ENCODE results near the gene KIRREL2. TPM values are rescaled to one million over a fixed set of nuclear protein-coding genes. Genes with fewer than 3 reads are reported as not detected.

The KIRREL2 gene
- total and polyA plus RNA-seq, 9 of the 15 experiments (the other 6 are each of a cell fraction or from before 2014, with no cell fraction given), result 0.01 to 0.12 (median 0.09) TPM; not detected in 4

GRCh38 chr19:35828692-35829301, 27.9 kb upstream of the KIRREL2 start:
- Histone ChIP-seq H3K27me3 (ENCODE audit: control insufficient read depth in 2 of 2, insufficient read depth in 2 of 2, low read length in 2 of 2) (peaks cover 16 to 35% of the 10 kb centered on the region in 2 experiments), H3K9ac (ENCODE audit: insufficient read depth in 1 of 2, low read depth in 2 of 2, low read length in 2 of 2) (no peak overlapping the region), H3K36me3 (ENCODE audit: control insufficient read depth, insufficient read depth, low read length) (no peaks in the 10 kb centered on the region), H4K20me1 (replicated peaks; ENCODE audit: control insufficient read depth, insufficient read depth, low read length) (peaks cover 4% of the 10 kb centered on the region; the same call in 1 of the 2 replicates), H3K4me2 (ENCODE audit: insufficient read depth, low read length) (no peak overlapping the region), H3K9me3 (replicated peaks; ENCODE audit: control insufficient read depth, insufficient read depth, low read depth, low read length) (no peaks in the 10 kb centered on the region), H3K79me2 (ENCODE audit: control insufficient read depth, insufficient read depth, low read length) (no peaks in the 10 kb centered on the region), H3K4me1 (replicated peaks in 1 of 2; ENCODE audit: control insufficient read depth in 2 of 2, insufficient read depth in 2 of 2, low read length in 2 of 2) (no peaks in the 10 kb centered on the region; a peak in 1 of 5 replicates), H2AFZ (ENCODE audit: low read depth, low read length) (no peak overlapping the region), H3K27ac (ENCODE audit: extremely low read depth, low read depth, low read length) (no peak overlapping the region), H3K9me1 (ENCODE audit: control insufficient read depth, insufficient read depth, low read length) (no peaks in the 10 kb centered on the region), H3K4me3 (no peak overlapping the region)
- peak; percentile 67 to 82 (median 74) for DNase-seq (ENCODE audit: extremely low read depth in 1 of 4, low spot score in 3 of 4)
- BruUV-seq (replicated peaks), result no TSS peak
- intact Hi-C loops (cut with micrococcal nuclease) (loop anchor here (10.0 kb wide), 1 partner anchor 106 kb away; the partner anchor contains the start of gene LRFN3), in situ Hi-C loops (cut with MboI) (no loop called here)
- 1% methylated on average over 12 of the region's 12 CpGs for WGBS (ENCODE audit: insufficient coverage, low coverage, missing lambda C conversion rate)
- CTCF ChIA-PET (ENCODE audit: low intra/inter-chr PET ratio), result no interaction called here
- peak; percentile 98 for ATAC-seq
- FAIRE-seq, result peak; percentile 91
- POLR2A ChIA-PET, result interaction anchor here (0.6 to 1.3 kb wide), 4 partner anchors 9 to 1311 kb away, joined by 3 to 4 read pairs (median 3); no protein-coding TSS in a partner anchor
- TF ChIP-seq ZNF143 (CRISPR knock-in tag; IDR thresholded peaks at IDR 0.05), result 0 out of 2 replicates have a peak, but pooled peaks have one; percentile 26
- peak; percentile 67; the same call in 1 of the 2 replicates for TF ChIP-seq LCOR (CRISPR knock-in tag; IDR thresholded peaks at IDR 0.05)
- TF ChIP-seq EHMT2 (IDR thresholded peaks at IDR 0.05), result peak; percentile 99
- TF ChIP-seq REST (IDR thresholded peaks at IDR 0.05; ENCODE audit: borderline replicate concordance), result peak; percentile 100
- peak; percentile 98 for TF ChIP-seq REST (CRISPR knock-in tag; IDR thresholded peaks at IDR 0.05; ENCODE audit: low read depth)
- TF ChIP-seq E2F4 (CRISPR knock-in tag; IDR thresholded peaks at IDR 0.05; ENCODE audit: low read depth), result peak; percentile 77; the same call in 1 of the 2 replicates
- TF ChIP-seq HDAC2 (IDR thresholded peaks at IDR 0.05), result peak; percentile 72; the same call in 1 of the 2 replicates
- no peak for TF ChIP-seq ZNF507 (tag; conservative IDR thresholded peaks at IDR 0.05)
- no peak for TF ChIP-seq ETV6 (IDR thresholded peaks at IDR 0.05; ENCODE audit: borderline replicate concordance in 1 of 2, low read depth in 2 of 2, low read length in 1 of 2)
- TF ChIP-seq ETV6 (CRISPR knock-in tag; IDR thresholded peaks at IDR 0.05; ENCODE audit: borderline replicate concordance), result peak; percentile 84; the same call in 1 of the 2 replicates
- no peak for TF ChIP-seq CBFB (CRISPR knock-in tag; IDR thresholded peaks at IDR 0.05)
- peak; percentile 66; the same call in 1 of the 2 replicates for TF ChIP-seq ETV5 (CRISPR knock-in tag; IDR thresholded peaks at IDR 0.05; ENCODE audit: low read depth)
- TF ChIP-seq POLR2AphosphoS5 (IDR thresholded peaks at IDR 0.05; ENCODE audit: control insufficient read depth, insufficient read depth, low read depth, low read length), result no peak
